Transverse colon (tissue), 4 donors: ENCODE data around the gene ERC2. TPM values are rescaled to one million over a fixed set of nuclear protein-coding genes. Genes with fewer than 3 reads are reported as not detected.

Experiments used
- DNase-seq: peaks from one replicate; pipeline ENCODE4 v3.0.0-alpha.2; 2019
- H3K27ac ChIP-seq, 4 donors: fragments of 200-600 bp; sonication (generic); 2 replicates each; pipeline ENCODE4 v1.5.1; 2016 to 2018; ENCODE audit warnings: inconsistent platforms in 4 of 4
- H3K27me3 ChIP-seq: fragments of 200-600 bp; sonication (generic); 2 replicates; pipeline ENCODE4 v1.5.1; 2017; ENCODE audit warnings: inconsistent platforms
- H3K36me3 ChIP-seq, 4 donors: fragments of 200-600 bp; sonication (generic); 2 replicates each; pipeline ENCODE4 v1.5.1; 2017 to 2019; ENCODE audit warnings: inconsistent platforms in 4 of 4
- H3K4me1 ChIP-seq, 4 donors: fragments of 200-600 bp; sonication (generic); 2 replicates each; pipeline ENCODE4 v1.5.1; 2017 to 2020; ENCODE audit warnings: inconsistent platforms in 4 of 4
- H3K4me3 ChIP-seq, 4 donors: fragments of 200-600 bp; sonication (generic); 1 replicate in 1 of 4; 2 replicates in 3 of 4; pipeline versions ENCODE4 v1.5.1 to v1.6.1; 2017 to 2019; ENCODE audit warnings: inconsistent platforms in 4 of 4
- H3K9me3 ChIP-seq, 2 donors: fragments of 200-600 bp; sonication (generic); 2 replicates each; pipeline ENCODE4 v1.5.1; 2017 to 2019; ENCODE audit warnings: inconsistent platforms in 2 of 2
- EP300 ChIP-seq: sonication (generic); formaldehyde crosslinking; IDR thresholded peaks from one replicate; pipeline ENCODE4 v1.6.1; 2017; ENCODE audit warnings: antibody characterized with exemption, low read depth
- POLR2A ChIP-seq: fragments of 450-650 bp; IDR thresholded peaks from one replicate; pipeline ENCODE4 v1.6.1; 2016; ENCODE audit warnings: antibody characterized with exemption, mild to moderate bottlenecking, moderate library complexity
- POLR2AphosphoS5 ChIP-seq, 3 donors: sonication (generic); formaldehyde crosslinking; IDR thresholded peaks; one replicate each; pipeline ENCODE4 v1.6.1; 2016; ENCODE audit warnings: antibody characterized with exemption in 3 of 3
- WGBS, 2 donors: methylation state at CpG; one replicate each; pipeline ENCODE4 v1.1.5; 2018; ENCODE audit warnings: low coverage in 1 of 2; 5-methylcytosine and 5-hydroxymethylcytosine counted together
- in situ Hi-C, 4 donors: fragments of 200-750 bp; cut with MboI; loops; one replicate each; pipeline versions ENCODE4 v1.15.0 to v1.15.1; 2017; ENCODE audit warnings: low sequenced_read_pairs in 3 of 4, low pct_ligation_motif_present in 1 of 4, low pct_unique_long_range_greater_than_20kb in 1 of 4
- intact Hi-C: fragments of 100-400 bp; cut with DNase I; formaldehyde crosslinking; loops from one replicate; pipeline ENCODE4 v1.15.1; 2023; ENCODE audit warnings: low total_unique reads
- total RNA-seq, 4 donors: library from RNA; depleted of rRNA; stranded (reverse); fragments of >200 nt; gene quantifications; one replicate each; pipeline ENCODE4 v1.1.0, GENCODE V29; 2016
- TF ChIP-seq, protein P1 (sequence below), 5 experiments: fragments of 200-600 bp in 3 of 5; fragments of 450-650 bp in 2 of 5; sonication (generic) in 3 of 5; IDR thresholded peaks; 1 replicate in 2 of 5; 2 replicates in 3 of 5; pipeline ENCODE4 v1.5.1; 2016 to 2017; ENCODE audit warnings: antibody characterized with exemption in 5 of 5, inconsistent platforms in 3 of 5, mild to moderate bottlenecking in 2 of 5, moderate library complexity in 1 of 5

Gene ERC2
- total RNA-seq, 4 donors from 2014 or later, result 0.41 to 1.3 TPM; not detected in 2

DNA sequence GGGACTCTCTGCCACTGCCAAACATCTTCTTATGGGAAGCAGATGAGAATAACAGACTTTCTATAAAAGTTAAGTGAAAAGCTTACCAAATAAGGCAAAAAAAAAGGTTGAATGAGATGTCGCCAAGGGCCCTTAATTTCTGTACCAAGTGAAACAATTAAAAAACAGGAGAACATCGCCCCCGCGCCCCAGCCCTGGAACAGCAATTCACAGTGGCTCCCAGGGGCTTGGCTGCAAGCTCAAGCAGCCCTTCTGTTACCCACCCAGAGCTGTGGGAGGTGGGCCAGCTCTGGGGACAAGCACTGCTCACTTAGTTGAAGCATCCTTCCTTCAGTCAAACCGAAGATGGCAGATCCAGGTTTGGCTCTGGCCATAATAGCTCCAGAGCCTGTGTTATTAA, 208.0 kb downstream of the ERC2 start:
- no peaks in the 10 kb centered on the region for H3K4me1 ChIP-seq
- 94 to 100% methylated on average over 1 to 5 of the region's 5 CpGs for WGBS, 2 donors
- H3K4me3 ChIP-seq, result no peak overlapping the region
- H3K36me3 ChIP-seq, result no peaks in the 10 kb centered on the region
- H3K27ac ChIP-seq, result no peak overlapping the region
- in situ Hi-C loops, result loop anchor here (25.0 kb wide), 2 partner anchors 773 to 1398 kb away; partner anchors contain the start of gene WNT5A (in 3 of the 4)
- no peak for DNase-seq
- H3K9me3 ChIP-seq, result peaks cover 0 to 3% of the 10 kb centered on the region in 2 donors
- TF ChIP-seq, protein P1, sequence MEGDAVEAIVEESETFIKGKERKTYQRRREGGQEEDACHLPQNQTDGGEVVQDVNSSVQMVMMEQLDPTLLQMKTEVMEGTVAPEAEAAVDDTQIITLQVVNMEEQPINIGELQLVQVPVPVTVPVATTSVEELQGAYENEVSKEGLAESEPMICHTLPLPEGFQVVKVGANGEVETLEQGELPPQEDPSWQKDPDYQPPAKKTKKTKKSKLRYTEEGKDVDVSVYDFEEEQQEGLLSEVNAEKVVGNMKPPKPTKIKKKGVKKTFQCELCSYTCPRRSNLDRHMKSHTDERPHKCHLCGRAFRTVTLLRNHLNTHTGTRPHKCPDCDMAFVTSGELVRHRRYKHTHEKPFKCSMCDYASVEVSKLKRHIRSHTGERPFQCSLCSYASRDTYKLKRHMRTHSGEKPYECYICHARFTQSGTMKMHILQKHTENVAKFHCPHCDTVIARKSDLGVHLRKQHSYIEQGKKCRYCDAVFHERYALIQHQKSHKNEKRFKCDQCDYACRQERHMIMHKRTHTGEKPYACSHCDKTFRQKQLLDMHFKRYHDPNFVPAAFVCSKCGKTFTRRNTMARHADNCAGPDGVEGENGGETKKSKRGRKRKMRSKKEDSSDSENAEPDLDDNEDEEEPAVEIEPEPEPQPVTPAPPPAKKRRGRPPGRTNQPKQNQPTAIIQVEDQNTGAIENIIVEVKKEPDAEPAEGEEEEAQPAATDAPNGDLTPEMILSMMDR (IDR thresholded peaks at IDR 0.05), result no peak
- TF ChIP-seq EP300, result no peak
- TF ChIP-seq POLR2A, result no peak
- no peak for TF ChIP-seq POLR2AphosphoS5 (IDR thresholded peaks at IDR 0.05)
- intact Hi-C loops, result no loop called here
- H3K27me3 ChIP-seq, result no peaks in the 10 kb centered on the region

GRCh38 chr3:56257826-56258225, 210.4 kb downstream of the ERC2 start:
- Histone ChIP-seq H3K4me3 (no peak overlapping the region), H3K27me3 (no peaks in the 10 kb centered on the region), H3K36me3 (no peaks in the 10 kb centered on the region), H3K4me1 (no peaks in the 10 kb centered on the region), H3K9me3 (no peaks in the 10 kb centered on the region), H3K27ac (no peak overlapping the region)
- TF ChIP-seq EP300, result no peak
- TF ChIP-seq POLR2A, result no peak
- TF ChIP-seq POLR2AphosphoS5 (IDR thresholded peaks at IDR 0.05), result no peak
- TF ChIP-seq, protein P1 (IDR thresholded peaks at IDR 0.05), result no peak
- WGBS, 2 donors, result 95 to 100% methylated on average over 1 to 2 of the region's 2 CpGs
- no peak for DNase-seq
- intact Hi-C loops (no loop called here), in situ Hi-C loops (loop anchor here (10.0 to 25.0 kb wide), 3 partner anchors 771 to 1396 kb away; partner anchors contain the start of gene WNT5A (in 4 of the 4))

GRCh38 chr3:56254835-56255234, 213.4 kb downstream of the ERC2 start:
- intact Hi-C loops (loop anchor here (5.0 kb wide), 1 partner anchor 773 kb away; no protein-coding TSS in a partner anchor), in situ Hi-C loops (loop anchor here (10.0 to 25.0 kb wide), 3 partner anchors 768 to 1393 kb away; partner anchors contain the start of gene WNT5A (in 4 of the 4))
- no peak for DNase-seq
- peaks cover 3% of the 10 kb centered on the region for H3K27me3 ChIP-seq
- 78 to 82% methylated on average over 3 of the region's 3 CpGs for WGBS, 2 donors
- H3K27ac ChIP-seq, result no peak overlapping the region
- no peaks in the 10 kb centered on the region for H3K9me3 ChIP-seq
- H3K4me1 ChIP-seq, result no peaks in the 10 kb centered on the region
- H3K4me3 ChIP-seq, result no peak overlapping the region
- TF ChIP-seq, protein P1 (IDR thresholded peaks at IDR 0.05), result peak in 4 of 5 experiments; percentile 7 to 36 (median 26)
- TF ChIP-seq EP300 (no peak), POLR2A (no peak)
- no peaks in the 10 kb centered on the region for H3K36me3 ChIP-seq

GRCh38 chr3:56253941-56254665, 214.2 kb downstream of the ERC2 start:
- Histone ChIP-seq H3K4me3 (no peak overlapping the region), H3K36me3 (no peaks in the 10 kb centered on the region), H3K27me3 (peaks cover 3% of the 10 kb centered on the region), H3K27ac (no peak overlapping the region), H3K4me1 (no peaks in the 10 kb centered on the region), H3K9me3 (no peaks in the 10 kb centered on the region)
- 65 to 69% methylated on average over 7 of the region's 7 CpGs for WGBS, 2 donors
- in situ Hi-C loops, result loop anchor here (10.0 to 25.0 kb wide), 3 partner anchors 767 to 1392 kb away; partner anchors contain the start of gene WNT5A (in 4 of the 4)
- no peak for TF ChIP-seq EP300
- TF ChIP-seq POLR2A, result no peak
- TF ChIP-seq, protein P1 (IDR thresholded peaks at IDR 0.05), result no peak
- no peak for TF ChIP-seq POLR2AphosphoS5 (IDR thresholded peaks at IDR 0.05)
- intact Hi-C loops, result loop anchor here (5.0 kb wide), 1 partner anchor 772 kb away; no protein-coding TSS in a partner anchor
- DNase-seq, result no peak
